ENCODE measurements around the gene TECPR1.
A peak's percentile ranks its signal among the peaks of the same experiment; 100 is the strongest.

TECPR1 gene

DNA sequence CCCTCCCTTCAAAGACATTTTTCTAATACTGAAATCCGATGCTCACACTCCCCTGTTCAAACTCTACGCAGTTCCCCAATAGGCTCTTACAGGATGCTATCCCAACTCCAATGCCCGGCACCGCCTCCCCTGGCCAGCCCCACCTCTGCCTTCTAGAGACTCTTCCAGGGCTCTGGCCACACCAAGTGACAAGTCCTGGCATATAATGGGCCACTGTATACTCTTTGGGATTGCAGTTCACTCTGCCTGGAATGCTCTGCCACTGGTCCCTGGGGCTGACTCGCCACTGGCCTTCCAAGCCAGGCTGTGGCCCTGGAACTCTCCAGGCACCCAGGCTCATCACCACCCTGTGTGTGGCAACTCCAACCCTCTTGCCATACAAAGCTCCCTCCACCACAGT lies 26.4 kb upstream of the TECPR1 start:
- H3K4me3 Mint-ChIP-seq, result no peak overlapping the region
- H3K36me3 Mint-ChIP-seq (ENCODE audit: low read depth), result peaks cover 8% of the 10 kb centered on the region
- H3K27ac Mint-ChIP-seq, result no peak overlapping the region
- no peaks in the 10 kb centered on the region for H3K27me3 Mint-ChIP-seq
- no peaks in the 10 kb centered on the region for H3K9me3 Mint-ChIP-seq
- peaks cover 15% of the 10 kb centered on the region for H3K4me1 Mint-ChIP-seq (ENCODE audit: low read depth)

- no peaks in the 10 kb centered on the region for H3K36me3 Mint-ChIP-seq (ENCODE audit: low read depth)
- no peak overlapping the region for H3K4me3 Mint-ChIP-seq
- H3K27ac Mint-ChIP-seq, result no peak overlapping the region
- H3K9me3 Mint-ChIP-seq, result no peaks in the 10 kb centered on the region
- H3K4me1 Mint-ChIP-seq (ENCODE audit: low read depth), result peaks cover 3% of the 10 kb centered on the region
- H3K27me3 Mint-ChIP-seq, result no peaks in the 10 kb centered on the region
These were observed 24.3 kb upstream of the TECPR1 start for GRCh38 chr7:98276241-98276761.

DNA sequence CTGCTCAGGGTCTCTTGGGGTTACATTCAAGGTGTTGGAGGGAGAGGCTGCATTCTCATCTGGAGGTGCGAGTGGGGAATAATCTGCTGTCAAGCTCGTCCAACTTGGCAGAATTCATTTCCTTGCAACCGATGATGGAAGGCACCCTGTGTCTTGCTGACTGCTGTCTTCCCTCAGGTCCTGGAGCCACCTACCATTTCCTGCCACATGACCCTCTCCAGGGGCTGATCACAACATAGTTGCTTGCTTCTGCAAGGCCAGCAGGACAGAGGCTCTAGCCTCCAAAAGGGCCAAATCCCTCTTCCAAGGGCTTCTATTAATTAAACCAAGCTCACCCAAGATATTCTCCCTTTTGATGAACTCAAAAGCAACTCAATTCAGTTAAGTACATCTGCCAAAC lies 15.3 kb upstream of the TECPR1 start:
- no peak overlapping the region for H3K4me3 Mint-ChIP-seq
- no peaks in the 10 kb centered on the region for H3K9me3 Mint-ChIP-seq
- H3K27me3 Mint-ChIP-seq, result no peaks in the 10 kb centered on the region
- peaks cover 4% of the 10 kb centered on the region for H3K4me1 Mint-ChIP-seq (ENCODE audit: low read depth)
- H3K36me3 Mint-ChIP-seq (ENCODE audit: low read depth), result peaks cover 18% of the 10 kb centered on the region
- H3K27ac Mint-ChIP-seq, result no peak overlapping the region

GRCh38 chr7:98266840-98267239 lies 14.8 kb upstream of the TECPR1 start:
- H3K36me3 Mint-ChIP-seq (ENCODE audit: low read depth), result peaks cover 20% of the 10 kb centered on the region
- no peaks in the 10 kb centered on the region for H3K27me3 Mint-ChIP-seq
- no peak overlapping the region for H3K4me3 Mint-ChIP-seq
- no peak overlapping the region for H3K27ac Mint-ChIP-seq
- no peaks in the 10 kb centered on the region for H3K9me3 Mint-ChIP-seq
- peaks cover 4% of the 10 kb centered on the region for H3K4me1 Mint-ChIP-seq (ENCODE audit: low read depth)

DNA sequence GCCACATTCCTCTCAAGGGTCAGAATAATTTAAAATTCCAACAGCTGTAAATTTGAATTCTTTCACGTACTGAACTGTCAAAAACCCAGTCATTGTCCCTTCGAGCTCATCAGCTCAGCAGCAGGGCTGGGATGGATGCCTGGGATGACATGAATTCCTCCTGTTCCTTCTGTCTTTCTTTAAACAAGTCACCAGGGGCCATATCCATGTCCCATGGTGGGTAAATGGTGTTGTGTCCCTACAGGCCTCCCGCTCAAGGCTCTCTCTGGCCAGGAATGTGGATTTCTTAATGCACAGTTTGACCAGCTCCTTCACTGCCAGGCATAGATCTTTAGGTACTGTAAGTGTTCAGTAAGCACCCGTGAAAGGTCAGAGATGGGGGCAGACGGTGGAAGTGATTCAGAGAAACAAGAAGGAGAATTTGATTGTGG lies 13.8 kb upstream of the TECPR1 start:
- no peak overlapping the region for H3K4me3 Mint-ChIP-seq
- H3K9me3 Mint-ChIP-seq, result no peaks in the 10 kb centered on the region
- H3K4me1 Mint-ChIP-seq (ENCODE audit: low read depth), result peaks cover 4% of the 10 kb centered on the region
- H3K27ac Mint-ChIP-seq, result peak overlapping the region; percentile 72
- H3K36me3 Mint-ChIP-seq (ENCODE audit: low read depth), result peaks cover 28% of the 10 kb centered on the region
- H3K27me3 Mint-ChIP-seq, result no peaks in the 10 kb centered on the region

DNA sequence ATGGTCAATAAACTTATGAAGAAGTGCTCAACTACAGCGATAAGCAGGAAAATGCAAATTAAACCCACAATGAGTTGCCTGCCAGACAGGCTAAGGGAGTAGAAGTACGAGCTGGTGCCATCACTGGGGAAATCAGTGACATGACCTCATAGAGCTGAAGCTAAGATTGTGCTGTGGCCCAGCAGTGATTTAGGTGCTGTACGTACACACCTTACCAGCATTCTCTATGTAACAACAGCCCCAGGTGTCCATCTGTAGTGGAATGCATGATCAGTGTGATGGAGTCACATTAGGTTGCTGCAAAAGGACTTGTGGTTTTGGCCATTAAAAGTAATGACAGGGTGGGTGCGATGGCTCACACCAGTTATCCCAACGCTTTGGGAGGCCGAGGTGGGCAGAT lies 5.7 kb upstream of the TECPR1 start:
- H3K4me1 Mint-ChIP-seq (ENCODE audit: low read depth), result peaks cover 25% of the 10 kb centered on the region
- peaks cover 47% of the 10 kb centered on the region for H3K36me3 Mint-ChIP-seq (ENCODE audit: low read depth)
- H3K27me3 Mint-ChIP-seq, result no peaks in the 10 kb centered on the region
- H3K4me3 Mint-ChIP-seq, result no peak overlapping the region
- H3K27ac Mint-ChIP-seq, result no peak overlapping the region
- no peaks in the 10 kb centered on the region for H3K9me3 Mint-ChIP-seq

- Mint-ChIP-seq H3K4me3 (no peak overlapping the region), H3K9me3 (no peaks in the 10 kb centered on the region), H3K4me1 (ENCODE audit: low read depth) (peaks cover 30% of the 10 kb centered on the region), H3K36me3 (ENCODE audit: low read depth) (peaks cover 37% of the 10 kb centered on the region), H3K27ac (no peak overlapping the region), H3K27me3 (no peaks in the 10 kb centered on the region)
These were observed 4.4 kb upstream of the TECPR1 start for GRCh38 chr7:98256431-98256830.

GRCh38 chr7:98254951-98255610 lies 3.0 kb upstream of the TECPR1 start:
- Mint-ChIP-seq H3K27me3 (no peaks in the 10 kb centered on the region), H3K27ac (no peak overlapping the region), H3K36me3 (ENCODE audit: low read depth) (peaks cover 27% of the 10 kb centered on the region), H3K4me3 (no peak overlapping the region), H3K4me1 (ENCODE audit: low read depth) (peaks cover 44% of the 10 kb centered on the region), H3K9me3 (no peaks in the 10 kb centered on the region)

DNA sequence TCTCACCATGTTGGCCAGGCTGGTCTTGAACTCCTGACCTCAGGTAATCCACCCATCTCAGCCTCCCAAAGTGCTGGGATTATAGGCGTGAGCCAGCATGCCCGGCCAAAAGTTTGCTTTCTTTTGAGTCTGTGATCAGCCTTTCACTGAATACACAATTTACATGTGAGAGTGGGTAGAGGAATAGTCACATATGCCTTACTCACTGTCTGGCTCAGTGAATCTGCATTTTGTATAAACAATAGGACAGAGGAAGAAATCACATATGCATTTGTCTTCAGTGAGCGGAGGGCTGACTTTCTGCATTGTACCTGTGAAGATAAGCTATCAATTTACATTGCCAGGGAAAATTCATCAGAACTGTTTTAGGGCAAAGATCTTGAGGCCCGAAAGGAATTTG lies 2.5 kb upstream of the TECPR1 start:
- Mint-ChIP-seq H3K4me1 (ENCODE audit: low read depth) (peaks cover 49% of the 10 kb centered on the region), H3K9me3 (no peaks in the 10 kb centered on the region), H3K4me3 (no peak overlapping the region), H3K27me3 (no peaks in the 10 kb centered on the region), H3K36me3 (ENCODE audit: low read depth) (peaks cover 28% of the 10 kb centered on the region), H3K27ac (no peak overlapping the region)

GRCh38 chr7:98252425-98253054 lies 508 bp upstream of the TECPR1 start:
- Mint-ChIP-seq H3K27me3 (no peaks in the 10 kb centered on the region), H3K4me1 (ENCODE audit: low read depth) (peaks cover 64% of the 10 kb centered on the region), H3K27ac (peak overlapping the region; percentile 89), H3K4me3 (peak overlapping the region; percentile 97), H3K9me3 (no peaks in the 10 kb centered on the region), H3K36me3 (ENCODE audit: low read depth) (peaks cover 19% of the 10 kb centered on the region)

- Mint-ChIP-seq H3K27ac (peak overlapping the region; percentile 90), H3K36me3 (ENCODE audit: low read depth) (peaks cover 13% of the 10 kb centered on the region), H3K4me3 (peak overlapping the region; percentile 97), H3K4me1 (ENCODE audit: low read depth) (peaks cover 61% of the 10 kb centered on the region), H3K9me3 (no peaks in the 10 kb centered on the region), H3K27me3 (no peaks in the 10 kb centered on the region)
These were observed 816 bp downstream of the TECPR1 start for GRCh38 chr7:98251231-98251600.

DNA sequence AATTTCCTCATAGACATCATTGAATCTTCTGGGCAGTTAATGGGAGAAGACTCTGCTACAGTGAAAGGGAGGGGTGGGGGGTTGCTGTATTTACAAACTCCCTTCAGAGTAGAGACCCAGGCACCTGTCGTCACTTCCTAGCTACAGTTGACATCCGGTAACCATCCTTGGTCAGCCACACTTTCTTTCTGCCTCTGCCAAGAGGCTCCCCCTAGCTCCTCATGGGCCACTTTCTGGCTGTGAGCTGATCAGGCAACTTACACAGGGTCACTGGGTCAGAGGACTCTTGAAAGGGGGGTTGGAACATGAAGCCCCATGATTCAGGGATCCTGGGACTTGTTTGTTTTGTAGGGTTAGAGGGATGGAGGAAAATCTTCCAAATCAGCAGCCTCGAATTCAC lies 1.2 kb downstream of the TECPR1 start:
- H3K27ac Mint-ChIP-seq, result peak overlapping the region; percentile 90
- peaks cover 13% of the 10 kb centered on the region for H3K36me3 Mint-ChIP-seq (ENCODE audit: low read depth)
- H3K27me3 Mint-ChIP-seq, result no peaks in the 10 kb centered on the region
- peak overlapping the region; percentile 97 for H3K4me3 Mint-ChIP-seq
- H3K9me3 Mint-ChIP-seq, result no peaks in the 10 kb centered on the region
- H3K4me1 Mint-ChIP-seq (ENCODE audit: low read depth), result peaks cover 59% of the 10 kb centered on the region

DNA sequence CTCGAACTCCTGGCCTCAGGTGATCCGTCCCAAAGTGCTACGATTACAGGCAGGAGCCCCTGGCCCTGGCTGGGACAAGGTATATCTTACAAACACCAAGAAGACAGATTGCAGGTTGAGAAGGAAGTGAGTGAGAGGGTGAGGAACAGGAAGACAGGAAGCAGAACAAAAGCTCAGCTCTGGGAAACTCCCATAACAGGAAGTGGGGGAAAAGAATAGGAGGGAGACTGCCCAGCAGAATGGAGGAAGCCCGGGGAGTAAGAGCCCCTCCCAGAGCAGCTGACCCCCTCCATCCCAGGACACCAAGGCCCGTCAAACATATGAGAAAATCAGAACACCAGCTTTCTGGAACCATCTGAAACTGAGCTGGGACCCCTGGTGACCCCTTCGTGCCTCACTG lies 2.9 kb downstream of the TECPR1 start:
- peaks cover 49% of the 10 kb centered on the region for H3K4me1 Mint-ChIP-seq (ENCODE audit: low read depth)
- H3K27me3 Mint-ChIP-seq, result no peaks in the 10 kb centered on the region
- peaks cover 11% of the 10 kb centered on the region for H3K36me3 Mint-ChIP-seq (ENCODE audit: low read depth)
- H3K9me3 Mint-ChIP-seq, result no peaks in the 10 kb centered on the region
- peak overlapping the region; percentile 93 for H3K27ac Mint-ChIP-seq
- H3K4me3 Mint-ChIP-seq, result peak overlapping the region; percentile 48

DNA sequence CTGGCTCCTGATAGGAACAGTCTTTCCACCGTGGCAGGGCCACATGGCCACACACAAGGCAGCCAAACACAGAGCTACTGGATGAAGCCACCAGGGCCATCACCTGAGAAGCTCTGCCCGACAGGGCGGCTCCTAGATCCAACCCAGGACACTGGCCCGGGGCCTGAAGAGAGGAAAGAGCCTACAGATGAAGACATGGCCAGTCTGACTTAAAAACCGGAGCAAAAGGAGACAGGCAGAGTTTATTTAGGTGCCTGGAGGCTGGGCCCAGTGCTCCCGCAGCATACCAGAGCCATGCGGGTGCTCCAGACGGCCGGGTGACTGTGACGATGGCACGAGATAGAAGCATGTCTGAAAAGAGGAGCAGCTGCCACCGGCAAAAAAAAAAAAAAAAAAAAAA lies 3.9 kb downstream of the TECPR1 start:
- no peak overlapping the region for H3K27ac Mint-ChIP-seq
- H3K36me3 Mint-ChIP-seq (ENCODE audit: low read depth), result peaks cover 11% of the 10 kb centered on the region
- no peaks in the 10 kb centered on the region for H3K9me3 Mint-ChIP-seq
- H3K27me3 Mint-ChIP-seq, result no peaks in the 10 kb centered on the region
- peaks cover 44% of the 10 kb centered on the region for H3K4me1 Mint-ChIP-seq (ENCODE audit: low read depth)
- no peak overlapping the region for H3K4me3 Mint-ChIP-seq

DNA sequence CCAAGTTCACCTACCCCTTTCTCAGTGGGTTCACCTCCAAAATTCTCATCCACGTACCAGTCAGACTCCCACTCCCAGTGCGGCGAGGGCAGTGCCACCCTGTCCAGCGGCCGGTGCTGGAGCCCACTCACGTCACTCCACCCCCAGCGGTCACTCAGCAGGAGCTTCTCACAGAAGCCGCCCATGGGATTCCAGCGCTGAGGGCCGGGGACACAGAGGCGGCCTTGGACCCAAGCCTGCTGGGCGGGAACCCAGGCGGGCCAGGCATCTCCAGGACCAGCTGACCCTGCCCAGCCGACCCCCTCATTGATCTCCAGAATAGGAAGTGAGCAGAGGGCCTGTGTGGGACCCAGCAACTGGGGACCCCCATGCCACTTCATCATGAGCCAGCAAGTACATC lies 7.2 kb downstream of the TECPR1 start:
- Mint-ChIP-seq H3K36me3 (ENCODE audit: low read depth) (peaks cover 19% of the 10 kb centered on the region), H3K9me3 (no peaks in the 10 kb centered on the region), H3K27me3 (no peaks in the 10 kb centered on the region), H3K27ac (no peak overlapping the region), H3K4me3 (no peak overlapping the region), H3K4me1 (ENCODE audit: low read depth) (peaks cover 18% of the 10 kb centered on the region)

- H3K27ac Mint-ChIP-seq, result no peak overlapping the region
- no peaks in the 10 kb centered on the region for H3K9me3 Mint-ChIP-seq
- H3K4me3 Mint-ChIP-seq, result no peak overlapping the region
- H3K4me1 Mint-ChIP-seq (ENCODE audit: low read depth), result peaks cover 2% of the 10 kb centered on the region
- no peaks in the 10 kb centered on the region for H3K27me3 Mint-ChIP-seq
- peaks cover 19% of the 10 kb centered on the region for H3K36me3 Mint-ChIP-seq (ENCODE audit: low read depth)
These were observed 9.1 kb downstream of the TECPR1 start for GRCh38 chr7:98242934-98243333.
